HEK293T (cell line): ENCODE measurements around the gene JADE1.
A peak's percentile ranks its signal among the peaks of the same experiment; 100 is the strongest.

Experiments used
- CTCF ChIA-PET: fragments of 350-600 bp; formaldehyde crosslinking; extraction: SDS; loops from one replicate; lab custom pipeline; 2021; ENCODE audit warnings: antibody characterized with exemption, inconsistent platforms; lab: Yijun Ruan, JAX
- POLR2A ChIA-PET: fragments of 350-600 bp; formaldehyde crosslinking; extraction: SDS; loops from one replicate; lab custom pipeline; 2020; ENCODE audit warnings: antibody characterized with exemption, inconsistent platforms; lab: Yijun Ruan, JAX
- DNase-seq: peaks from one replicate; pipeline ENCODE4 v3.0.0; 2012; ENCODE audit warnings: mixed read lengths; ENCODE audit errors: extremely low spot score
- ARNT ChIP-seq: fragments of 450-650 bp; IDR thresholded peaks from 2 replicates; pipeline ENCODE4 v1.6.1; 2017; ENCODE audit warnings: mild to moderate bottlenecking
- BHLHE40 ChIP-seq: fragments of 450-650 bp; IDR thresholded peaks from 2 replicates; pipeline ENCODE4 v1.6.1; 2016; ENCODE audit warnings: mild to moderate bottlenecking, moderate library complexity, borderline replicate concordance
- CTBP1 ChIP-seq: fragments of 450-650 bp; IDR thresholded peaks from 2 replicates; pipeline ENCODE4 v1.6.1; 2016; ENCODE audit warnings: borderline replicate concordance
- ELF4 ChIP-seq: fragments of 450-650 bp; IDR thresholded peaks from 2 replicates; pipeline ENCODE4 v1.6.1; 2017; ENCODE audit warnings: antibody characterized with exemption
- FOXA1 ChIP-seq: fragments of 450-650 bp; IDR thresholded peaks from 2 replicates; pipeline ENCODE4 v1.6.1; 2016; ENCODE audit warnings: mild to moderate bottlenecking
- FOXK2 ChIP-seq: fragments of 450-650 bp; IDR thresholded peaks from 2 replicates; pipeline ENCODE4 v1.6.1; 2016; ENCODE audit warnings: mild to moderate bottlenecking
- FOXM1 ChIP-seq: fragments of 450-650 bp; IDR thresholded peaks from 2 replicates; pipeline ENCODE4 v1.6.1; 2017; ENCODE audit warnings: mild to moderate bottlenecking, borderline replicate concordance
- HDGF ChIP-seq: fragments of 450-650 bp; IDR thresholded peaks from 2 replicates; pipeline ENCODE4 v1.6.1; 2017; ENCODE audit warnings: antibody characterized with exemption, borderline replicate concordance
- L3MBTL2 ChIP-seq: fragments of 450-650 bp; conservative IDR thresholded peaks from 2 replicates; pipeline ENCODE4 v1.6.1; 2016; ENCODE audit warnings: mild to moderate bottlenecking
- LEF1 ChIP-seq: fragments of 450-650 bp; IDR thresholded peaks from 2 replicates; pipeline ENCODE4 v1.6.1; 2017; ENCODE audit warnings: mild to moderate bottlenecking, borderline replicate concordance
- NFRKB ChIP-seq: fragments of 450-650 bp; IDR thresholded peaks from 2 replicates; pipeline ENCODE4 v1.6.1; 2016; ENCODE audit warnings: mild to moderate bottlenecking, moderate library complexity
- PKNOX1 ChIP-seq: fragments of 450-650 bp; IDR thresholded peaks from 2 replicates; pipeline ENCODE4 v1.6.1; 2016
- SP1 ChIP-seq: fragments of 450-650 bp; IDR thresholded peaks from 2 replicates; pipeline ENCODE4 v1.6.1; 2017
- SUZ12 ChIP-seq: fragments of 450-650 bp; IDR thresholded peaks from 2 replicates; pipeline ENCODE4 v1.6.1; 2016; ENCODE audit warnings: mild to moderate bottlenecking
- TARDBP ChIP-seq: fragments of 450-650 bp; IDR thresholded peaks from 2 replicates; pipeline ENCODE4 v1.6.1; 2016
- ZNF384 ChIP-seq: fragments of 450-650 bp; IDR thresholded peaks from 2 replicates; pipeline ENCODE4 v1.6.1; 2016

Gene JADE1

GRCh38 chr4:128812442-128813235, 3.1 kb downstream of the JADE1 start:
- ChIA-PET CTCF (no interaction called here), POLR2A (interaction anchor here (1.0 to 2.2 kb wide), 11 partner anchors 9 to 524 kb away, joined by 3 to 20 read pairs (median 4); partner anchors contain the start of gene SCLT1)
- TF ChIP-seq L3MBTL2 (peak; percentile 68), ARNT (no peak)
- peak; percentile 23 for DNase-seq

- no peak for DNase-seq
- ChIA-PET CTCF (interaction anchor here (0.7 kb wide), 1 partner anchor 70 kb away, joined by 5 read pairs; no protein-coding TSS in a partner anchor), POLR2A (no interaction called here)
- TF ChIP-seq FOXA1 (no peak), PKNOX1 (no peak)
Measured at GRCh38 chr4:128813965-128814364, 4.5 kb downstream of the JADE1 start.

GRCh38 chr4:128818442-128818841, 8.9 kb downstream of the JADE1 start:
- DNase-seq, result no peak
- CTCF ChIA-PET, result no interaction called here
- TF ChIP-seq ELF4, result no peak
- POLR2A ChIA-PET, result no interaction called here

GRCh38 chr4:128819082-128819742, 9.7 kb downstream of the JADE1 start:
- TF ChIP-seq FOXM1, result no peak
- TF ChIP-seq FOXA1, result no peak
- TF ChIP-seq PKNOX1, result no peak
- no peak for TF ChIP-seq BHLHE40
- TF ChIP-seq LEF1, result no peak
- no peak for TF ChIP-seq HDGF
- TF ChIP-seq ZNF384, result no peak
- no peak for TF ChIP-seq CTBP1
- TF ChIP-seq ELF4, result no peak
- TF ChIP-seq L3MBTL2, result no peak
- TF ChIP-seq ARNT, result no peak
- TF ChIP-seq SP1, result no peak
- ChIA-PET POLR2A (no interaction called here), CTCF (no interaction called here)
- no peak for DNase-seq

GRCh38 chr4:128820671-128821070, 11.2 kb downstream of the JADE1 start:
- POLR2A ChIA-PET, result interaction anchor here (3.2 kb wide), 1 partner anchor 8 kb away, joined by 20 read pairs; no protein-coding TSS in a partner anchor
- CTCF ChIA-PET, result no interaction called here
- TF ChIP-seq SP1 (no peak), ZNF384 (no peak), ELF4 (no peak), TARDBP (no peak), LEF1 (no peak), FOXK2 (no peak), HDGF (no peak), FOXA1 (no peak), FOXM1 (no peak), PKNOX1 (no peak)

GRCh38 chr4:128821151-128821550, 11.7 kb downstream of the JADE1 start:
- CTCF ChIA-PET, result no interaction called here
- POLR2A ChIA-PET, result interaction anchor here (3.2 kb wide), 1 partner anchor 9 kb away, joined by 20 read pairs; no protein-coding TSS in a partner anchor
- TF ChIP-seq ZNF384, result no peak
- no peak for TF ChIP-seq PKNOX1
- no peak for TF ChIP-seq BHLHE40
- no peak for TF ChIP-seq SP1
- TF ChIP-seq ARNT, result no peak
- no peak for TF ChIP-seq FOXM1
- no peak for TF ChIP-seq SUZ12
- no peak for TF ChIP-seq HDGF
- no peak for TF ChIP-seq NFRKB
- TF ChIP-seq FOXK2, result no peak
- no peak for TF ChIP-seq ELF4
- TF ChIP-seq TARDBP, result no peak
- no peak for DNase-seq

More at GRCh38 chr4:128820671-128821070, 11.2 kb downstream of the JADE1 start:
- no peak for DNase-seq
